Astrocyte (in vitro differentiated cells and primary cell): Measurements from ENCODE around the gene MPZL1.

ENCODE experiments used
- CTCF ChIP-seq: IDR thresholded peaks from 2 replicates; pipeline ENCODE4 v1.5.1; 2011; ENCODE audit warnings: low read depth, mild to moderate bottlenecking, inconsistent platforms, low read length, moderate library complexity; ENCODE audit not compliant: insufficient read depth
- EZH2 ChIP-seq: IDR thresholded peaks from 2 replicates; pipeline ENCODE4 v1.6.1; 2012; ENCODE audit warnings: mild to moderate bottlenecking, low read length, inconsistent platforms; ENCODE audit not compliant: insufficient read depth

- TF ChIP-seq CTCF (no peak), EZH2 (no peak)
Observed at GRCh38 chr1:167734227-167734626, 12.4 kb downstream of the MPZL1 start.
